Measurements from ENCODE around the gene HMGCS2.

DNA sequence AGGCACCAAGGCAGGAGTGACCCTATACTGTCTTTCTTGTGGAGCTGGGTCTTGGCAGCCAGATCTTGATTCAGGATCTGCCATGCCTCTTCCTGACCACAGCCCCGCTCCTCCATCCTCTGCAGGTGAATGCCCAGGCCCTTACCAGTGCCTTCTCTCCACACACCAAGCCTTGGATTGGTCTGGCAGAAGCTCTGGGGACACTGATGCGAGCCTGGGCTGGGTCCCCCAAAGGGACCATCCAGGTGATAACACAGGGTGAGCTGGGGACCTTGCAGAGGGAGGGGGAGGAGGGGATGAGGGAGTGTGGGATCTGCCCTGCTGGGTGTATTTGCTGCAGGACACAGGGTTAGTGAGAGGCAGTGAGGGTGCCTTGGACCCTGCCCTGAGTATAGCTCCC lies 28.4 kb downstream of the HMGCS2 start:
- TF ChIP-seq, protein P1, sequence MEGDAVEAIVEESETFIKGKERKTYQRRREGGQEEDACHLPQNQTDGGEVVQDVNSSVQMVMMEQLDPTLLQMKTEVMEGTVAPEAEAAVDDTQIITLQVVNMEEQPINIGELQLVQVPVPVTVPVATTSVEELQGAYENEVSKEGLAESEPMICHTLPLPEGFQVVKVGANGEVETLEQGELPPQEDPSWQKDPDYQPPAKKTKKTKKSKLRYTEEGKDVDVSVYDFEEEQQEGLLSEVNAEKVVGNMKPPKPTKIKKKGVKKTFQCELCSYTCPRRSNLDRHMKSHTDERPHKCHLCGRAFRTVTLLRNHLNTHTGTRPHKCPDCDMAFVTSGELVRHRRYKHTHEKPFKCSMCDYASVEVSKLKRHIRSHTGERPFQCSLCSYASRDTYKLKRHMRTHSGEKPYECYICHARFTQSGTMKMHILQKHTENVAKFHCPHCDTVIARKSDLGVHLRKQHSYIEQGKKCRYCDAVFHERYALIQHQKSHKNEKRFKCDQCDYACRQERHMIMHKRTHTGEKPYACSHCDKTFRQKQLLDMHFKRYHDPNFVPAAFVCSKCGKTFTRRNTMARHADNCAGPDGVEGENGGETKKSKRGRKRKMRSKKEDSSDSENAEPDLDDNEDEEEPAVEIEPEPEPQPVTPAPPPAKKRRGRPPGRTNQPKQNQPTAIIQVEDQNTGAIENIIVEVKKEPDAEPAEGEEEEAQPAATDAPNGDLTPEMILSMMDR (conservative IDR thresholded peaks at IDR 0.05; ENCODE audit: low read length) = no peak
- no peak for TF ChIP-seq EZH2phosphoT487 (IDR thresholded peaks at IDR 0.05; ENCODE audit: borderline replicate concordance, low read depth, low read length)

All from OCI-LY7 (cell line).